Measurements from ENCODE around the gene CAMK2N1. TPM values are rescaled to one million over a fixed set of nuclear protein-coding genes. Genes with fewer than 3 reads are reported as not detected.

CAMK2N1 gene
- total RNA-seq, 4 donors from 2014 or later, result 1.3 to 2.5 (median 1.5) TPM

- peaks cover 3 to 5% of the 10 kb centered on the region in 2 donors for H3K4me1 ChIP-seq
- no peaks in the 10 kb centered on the region for H3K9me3 ChIP-seq
- H3K36me3 ChIP-seq, result no peaks in the 10 kb centered on the region
- in situ Hi-C loops (cut with MboI; ENCODE audit: low sequenced_read_pairs in 4 of 4) (loop anchor here (5.0 to 10.0 kb wide), 5 partner anchors 115 to 577 kb away; no protein-coding TSS in a partner anchor), intact Hi-C loops (cut with DNase I; ENCODE audit: low total_unique reads) (no loop called here)
- peaks cover 4 to 12% (median 5%) of the 10 kb centered on the region in 3 donors for H3K27me3 ChIP-seq
- DNase-seq, result no peak
- ATAC-seq, result no peak
- H3K4me3 ChIP-seq, result no peak overlapping the region
- TF ChIP-seq CTCF (IDR thresholded peaks at IDR 0.05 in 4 of 5, conservative IDR thresholded peaks at IDR 0.05 in 1 of 5), result no peak
- no peak for TF ChIP-seq POLR2A (IDR thresholded peaks at IDR 0.05)
- no peak overlapping the region for H3K27ac ChIP-seq
These were observed 5.9 kb upstream of the CAMK2N1 start for GRCh38 chr1:20491866-20492265.

- H3K9me3 ChIP-seq, result no peaks in the 10 kb centered on the region
- H3K36me3 ChIP-seq, result no peaks in the 10 kb centered on the region
- H3K4me1 ChIP-seq, result peaks cover 3 to 5% of the 10 kb centered on the region in 2 donors
- H3K27ac ChIP-seq, result no peak overlapping the region
- TF ChIP-seq CTCF (IDR thresholded peaks at IDR 0.05 in 4 of 5, conservative IDR thresholded peaks at IDR 0.05 in 1 of 5), result no peak
- TF ChIP-seq POLR2A (IDR thresholded peaks at IDR 0.05), result no peak
- no peak overlapping the region for H3K4me3 ChIP-seq
- ATAC-seq (no peak), DNase-seq (no peak)
- peaks cover 11 to 19% (median 12%) of the 10 kb centered on the region in 3 donors for H3K27me3 ChIP-seq
- in situ Hi-C loops (cut with MboI; ENCODE audit: low sequenced_read_pairs in 4 of 4) (loop anchor here (5.0 to 10.0 kb wide), 5 partner anchors 114 to 576 kb away; no protein-coding TSS in a partner anchor), intact Hi-C loops (cut with DNase I; ENCODE audit: low total_unique reads) (no loop called here)
These were observed 5.2 kb upstream of the CAMK2N1 start for GRCh38 chr1:20491178-20491577.

GRCh38 chr1:20487236-20487590 is 1.2 kb upstream of the CAMK2N1 start:
- Histone ChIP-seq H3K4me1 (peaks cover 0 to 5% of the 10 kb centered on the region in 2 donors), H3K27ac (peak overlapping the region in 2 of 4 donors; percentile 54 to 59), H3K9me3 (no peaks in the 10 kb centered on the region), H3K27me3 (peaks cover 28 to 45% (median 37%) of the 10 kb centered on the region in 3 donors), H3K36me3 (no peaks in the 10 kb centered on the region), H3K4me3 (peak overlapping the region in 2 of 4 donors; percentile 56 to 62)
- no peak for ATAC-seq
- TF ChIP-seq POLR2A (IDR thresholded peaks at IDR 0.05), result no peak
- intact Hi-C loops (cut with DNase I; ENCODE audit: low total_unique reads) (no loop called here), in situ Hi-C loops (cut with MboI; ENCODE audit: low sequenced_read_pairs in 4 of 4) (no loop called here)
- no peak for DNase-seq

- peak overlapping the region; percentile 54 to 77 (median 65) for H3K27ac ChIP-seq
- intact Hi-C loops (cut with DNase I; ENCODE audit: low total_unique reads) (no loop called here), in situ Hi-C loops (cut with MboI; ENCODE audit: low sequenced_read_pairs in 4 of 4) (no loop called here)
- peaks cover 28 to 46% (median 39%) of the 10 kb centered on the region in 3 donors for H3K27me3 ChIP-seq
- H3K9me3 ChIP-seq, result no peaks in the 10 kb centered on the region
- ATAC-seq (peak in 1 of 2 donors; percentile 51), DNase-seq (peak; percentile 22 to 33)
- peak overlapping the region; percentile 55 to 62 (median 56) for H3K4me3 ChIP-seq
- TF ChIP-seq POLR2A (IDR thresholded peaks at IDR 0.05) (no peak), CTCF (IDR thresholded peaks at IDR 0.05 in 4 of 5, conservative IDR thresholded peaks at IDR 0.05 in 1 of 5) (no peak)
- H3K36me3 ChIP-seq, result no peaks in the 10 kb centered on the region
- H3K4me1 ChIP-seq, result peaks cover 0 to 5% of the 10 kb centered on the region in 2 donors
These were observed 636 bp upstream of the CAMK2N1 start for GRCh38 chr1:20486457-20487235.
